WI38 (cell line): ENCODE measurements around the gene KIF26B.
"Not testable (repeated sequence)": the region's sequence is repeated elsewhere in the genome, so short reads cannot be mapped to it uniquely, and the experiment has no call there.

Experiments
- H3K4me3 ChIP-seq: 2 replicates; pipeline ENCODE4 v1.5.1; 2011; ENCODE audit warnings: low read depth, mild to moderate bottlenecking, control low read depth, low read length
- CTCF ChIP-seq: IDR thresholded peaks from 2 replicates; pipeline ENCODE4 v1.5.1; 2012; ENCODE audit warnings: low read depth, mild to moderate bottlenecking, control low read depth, low read length

Gene KIF26B

DNA sequence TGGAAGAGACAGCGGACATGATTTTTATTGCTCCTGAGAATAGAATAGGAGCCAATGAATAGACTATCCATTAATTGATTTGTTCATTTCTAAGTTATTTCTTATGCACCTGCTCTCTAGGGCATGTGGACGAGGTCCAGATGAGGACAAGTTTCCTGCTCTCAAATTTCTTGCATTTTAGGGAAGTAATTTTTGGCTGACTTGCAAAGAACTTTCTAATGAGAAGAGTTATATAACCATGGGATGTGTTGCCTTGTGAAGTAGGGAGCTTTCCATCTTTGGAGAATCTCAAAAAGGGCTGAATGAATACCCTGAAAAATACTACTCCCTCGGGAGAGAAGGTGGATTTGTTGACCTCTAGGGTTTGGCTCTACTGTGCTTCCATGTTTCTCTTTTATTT lies 243.0 kb downstream of the KIF26B start:
- TF ChIP-seq CTCF, result no peak
- H3K4me3 ChIP-seq, result no peak overlapping the region

GRCh38 chr1:245398180-245398579 lies 243.4 kb downstream of the KIF26B start:
- TF ChIP-seq CTCF, result no peak
- no peak overlapping the region for H3K4me3 ChIP-seq

DNA sequence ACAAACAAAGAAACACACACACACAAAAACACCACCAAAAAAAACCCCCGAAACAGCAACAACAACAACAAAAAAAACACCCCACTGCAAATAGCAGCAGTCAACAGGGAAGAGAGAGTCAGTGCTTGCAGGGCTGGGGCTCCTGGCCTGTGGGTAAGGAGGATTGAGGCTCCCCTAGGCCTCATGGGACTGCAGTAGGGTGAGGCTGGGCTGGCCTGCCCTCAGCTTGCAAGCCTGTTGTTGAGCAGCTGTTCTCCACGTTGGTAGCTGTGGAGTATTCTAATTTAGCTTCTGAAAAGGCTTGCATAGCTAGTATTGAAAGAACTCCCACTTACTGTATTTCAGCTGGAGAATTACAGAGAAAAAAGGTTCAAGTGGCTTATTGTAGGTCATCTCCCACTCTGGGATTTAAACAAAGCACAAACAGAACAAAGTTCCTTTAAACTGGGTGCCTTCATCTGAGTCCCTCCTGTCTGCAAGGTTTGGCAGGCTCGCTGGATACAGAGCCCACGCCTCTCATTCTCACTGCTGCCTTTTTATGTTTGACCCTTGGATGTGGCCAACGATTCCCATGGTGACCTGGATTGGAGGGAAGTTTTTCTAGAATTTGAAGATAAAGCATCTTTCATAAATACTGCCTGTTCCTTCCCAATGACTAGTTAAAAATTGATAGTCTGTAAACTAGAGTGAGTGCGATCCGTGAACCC lies 247.2 kb downstream of the KIF26B start:
- no peak for TF ChIP-seq CTCF
- H3K4me3 ChIP-seq, result no peak overlapping the region

DNA sequence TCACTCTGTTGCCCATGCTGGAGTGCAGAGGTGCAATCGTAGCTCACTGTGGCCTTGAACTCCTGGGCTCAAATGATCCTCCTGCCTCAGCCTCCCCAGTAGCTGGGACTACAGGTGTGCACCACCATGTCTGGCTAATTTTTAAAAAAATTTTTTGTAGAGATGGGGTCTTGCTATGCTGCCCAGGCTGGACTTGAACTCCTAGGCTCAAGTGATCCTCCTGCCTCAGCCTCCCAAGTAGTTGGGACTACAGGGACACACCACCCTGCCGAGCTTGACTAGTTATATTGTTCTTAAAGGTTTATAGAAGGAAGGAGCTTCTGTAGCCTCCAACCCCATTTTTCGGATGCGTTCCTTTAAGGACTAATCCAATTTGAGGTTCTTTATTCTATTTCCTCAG lies 248.2 kb downstream of the KIF26B start:
- not testable (repeated sequence) for H3K4me3 ChIP-seq

DNA sequence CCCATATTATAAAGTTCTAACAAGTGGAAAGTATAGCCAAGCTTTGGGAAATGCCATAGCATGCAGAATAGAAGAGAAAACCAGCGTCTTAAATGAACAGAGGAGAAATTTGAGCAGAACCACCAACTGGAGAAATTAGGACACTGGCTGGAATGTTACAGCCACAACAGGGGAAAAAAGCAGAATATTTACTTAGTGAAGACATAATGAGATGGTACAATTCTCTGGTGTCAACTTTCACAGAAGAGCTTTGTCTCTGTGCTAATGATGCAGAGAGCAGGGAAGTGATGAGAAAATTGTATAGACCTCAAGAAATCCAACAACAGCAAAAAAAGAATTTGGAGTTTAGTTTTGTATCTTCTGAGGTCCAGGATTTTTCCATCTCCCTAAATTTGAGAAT lies 249.7 kb downstream of the KIF26B start:
- no peak for TF ChIP-seq CTCF
- H3K4me3 ChIP-seq, result no peak overlapping the region

DNA sequence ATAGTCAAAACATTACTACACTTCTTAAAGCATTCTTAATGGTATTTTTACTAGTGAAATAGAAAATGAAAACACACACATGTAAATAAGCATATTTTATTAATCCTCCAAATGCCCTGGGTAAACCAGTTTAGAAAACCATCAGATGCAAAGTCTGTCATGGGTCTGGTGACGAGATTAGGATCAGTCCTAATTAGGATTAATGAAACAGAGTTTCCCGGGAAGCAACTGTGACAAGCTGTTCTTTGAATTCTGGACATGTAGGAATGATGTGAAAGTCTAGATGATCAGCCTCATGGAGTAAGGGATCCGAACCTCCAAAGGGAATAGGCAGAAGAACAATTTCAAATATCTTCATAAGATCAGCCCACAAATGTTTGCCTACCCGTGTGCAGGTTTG lies 250.2 kb downstream of the KIF26B start:
- H3K4me3 ChIP-seq, result no peak overlapping the region
- no peak for TF ChIP-seq CTCF

- TF ChIP-seq CTCF, result no peak
- H3K4me3 ChIP-seq, result no peak overlapping the region
These were observed 251.6 kb downstream of the KIF26B start for GRCh38 chr1:245406426-245406825.

GRCh38 chr1:245407983-245408382 lies 253.2 kb downstream of the KIF26B start:
- no peak for TF ChIP-seq CTCF
- no peak overlapping the region for H3K4me3 ChIP-seq
